DND-41 (cell line): ENCODE measurements around the gene PRSS12.

Experiments used
- ATAC-seq: fragments of 200-7000 bp; cut with Tn5 transposase; 3 replicates; pipeline ENCODE4 v1.9.1; 2021; ENCODE audit warnings: low read depth; ENCODE audit not compliant: insufficient read depth
- DNase-seq: peaks from one replicate; pipeline ENCODE4 v3.0.0-alpha.2; 2020
- H2AFZ ChIP-seq: 2 replicates; pipeline ENCODE4 v1.6.0; 2012; ENCODE audit warnings: low read depth, low read length
- H3K27ac ChIP-seq: 2 replicates; pipeline ENCODE4 v1.5.1; 2012; ENCODE audit warnings: low read length, inconsistent platforms
- H3K27me3 ChIP-seq: fragments of 200-600 bp; sonication (generic); 2 replicates; pipeline ENCODE4 v1.6.0; 2012; ENCODE audit warnings: low read length, mild to moderate bottlenecking, inconsistent platforms; ENCODE audit not compliant: insufficient read depth, poor library complexity
- H3K36me3 ChIP-seq: 2 replicates; pipeline ENCODE4 v1.5.1; 2012; ENCODE audit warnings: low read length, inconsistent platforms; ENCODE audit not compliant: insufficient read depth
- H3K4me1 ChIP-seq: 2 replicates; pipeline ENCODE4 v1.5.1; 2012; ENCODE audit warnings: mild to moderate bottlenecking, low read length; ENCODE audit not compliant: insufficient read depth
- H3K4me2 ChIP-seq: 2 replicates; pipeline ENCODE4 v1.6.0; 2012; ENCODE audit warnings: mild to moderate bottlenecking, moderate library complexity, low read length, inconsistent platforms; ENCODE audit not compliant: insufficient read depth
- H3K4me3 ChIP-seq, 2 experiments: fragments of 200-600 bp in 1 of 2; shearing (Covaris generic) in 1 of 2; 2 replicates each; pipeline ENCODE4 v1.5.1; 2012 to 2016; ENCODE audit warnings: inconsistent platforms in 2 of 2, low read length in 2 of 2, mild to moderate bottlenecking in 2 of 2, low read depth in 1 of 2, moderate library complexity in 1 of 2
- H3K79me2 ChIP-seq: 2 replicates; pipeline ENCODE4 v1.6.0; 2012; ENCODE audit warnings: low read length, inconsistent platforms; ENCODE audit not compliant: insufficient read depth
- H3K9ac ChIP-seq: 2 replicates; pipeline ENCODE4 v1.6.0; 2012; ENCODE audit warnings: low read depth, mild to moderate bottlenecking, inconsistent platforms, low read length, moderate library complexity
- H3K9me3 ChIP-seq: 2 replicates; pipeline ENCODE4 v1.5.1; 2012; ENCODE audit warnings: low read length, moderate library complexity, mild to moderate bottlenecking, inconsistent platforms; ENCODE audit not compliant: insufficient read depth, severe bottlenecking
- H4K20me1 ChIP-seq: 2 replicates; pipeline ENCODE4 v1.6.0; 2012; ENCODE audit warnings: low read length; ENCODE audit not compliant: insufficient read depth
- CTCF ChIP-seq: IDR thresholded peaks from 2 replicates; pipeline ENCODE4 v1.5.1; 2012; ENCODE audit warnings: borderline replicate concordance, low read length, moderate library complexity, mild to moderate bottlenecking; ENCODE audit not compliant: poor library complexity, severe bottlenecking; ENCODE audit errors: extremely low read depth
- EZH2 ChIP-seq: IDR thresholded peaks from 3 replicates; pipeline ENCODE4 v1.6.1; 2012; ENCODE audit warnings: borderline replicate concordance, low read depth, mild to moderate bottlenecking, moderate library complexity, low read length, inconsistent platforms; ENCODE audit not compliant: severe bottlenecking

PRSS12 gene

GRCh38 chr4:118356111-118356510 lies 3.3 kb upstream of the PRSS12 start:
- no peak for TF ChIP-seq CTCF
- TF ChIP-seq EZH2 = no peak
- Histone ChIP-seq H4K20me1 (no peaks in the 10 kb centered on the region), H3K79me2 (no peaks in the 10 kb centered on the region), H3K4me1 (no peaks in the 10 kb centered on the region), H3K4me2 (no peak overlapping the region), H3K9ac (no peak overlapping the region), H2AFZ (no peak overlapping the region), H3K36me3 (no peaks in the 10 kb centered on the region), H3K4me3 (no peak overlapping the region), H3K27me3 (no peaks in the 10 kb centered on the region), H3K9me3 (no peaks in the 10 kb centered on the region), H3K27ac (no peak overlapping the region)
- DNase-seq (no peak), ATAC-seq (no peak)

GRCh38 chr4:118354913-118355312 lies 2.1 kb upstream of the PRSS12 start:
- H3K9me3 ChIP-seq = no peaks in the 10 kb centered on the region
- no peaks in the 10 kb centered on the region for H3K79me2 ChIP-seq
- no peak overlapping the region for H2AFZ ChIP-seq
- H3K9ac ChIP-seq = no peak overlapping the region
- H3K4me3 ChIP-seq = no peak overlapping the region
- H3K4me1 ChIP-seq = no peaks in the 10 kb centered on the region
- no peaks in the 10 kb centered on the region for H4K20me1 ChIP-seq
- H3K27ac ChIP-seq = no peak overlapping the region
- ATAC-seq (no peak), DNase-seq (no peak)
- H3K36me3 ChIP-seq = no peaks in the 10 kb centered on the region
- H3K27me3 ChIP-seq = no peaks in the 10 kb centered on the region
- TF ChIP-seq CTCF (no peak), EZH2 (no peak)
- H3K4me2 ChIP-seq = no peak overlapping the region

- no peak overlapping the region for H3K4me2 ChIP-seq
- no peaks in the 10 kb centered on the region for H3K79me2 ChIP-seq
- H4K20me1 ChIP-seq = no peaks in the 10 kb centered on the region
- H3K9me3 ChIP-seq = no peaks in the 10 kb centered on the region
- H3K4me3 ChIP-seq = no peak overlapping the region
- no peak overlapping the region for H3K9ac ChIP-seq
- DNase-seq (no peak), ATAC-seq (no peak)
- H3K27ac ChIP-seq = no peak overlapping the region
- no peaks in the 10 kb centered on the region for H3K27me3 ChIP-seq
- H2AFZ ChIP-seq = no peak overlapping the region
- H3K4me1 ChIP-seq = no peaks in the 10 kb centered on the region
- TF ChIP-seq EZH2 (no peak), CTCF (no peak)
- no peaks in the 10 kb centered on the region for H3K36me3 ChIP-seq
Measured at GRCh38 chr4:118353534-118354030, 779 bp upstream of the PRSS12 start.
